ENCODE measurements around the gene ZBTB43. TPM values are rescaled to one million over a fixed set of nuclear protein-coding genes. Genes with fewer than 3 reads are reported as not detected.

The ZBTB43 gene
- total RNA-seq, 6 donors from 2014 or later: 16.0 to 26.8 (median 19.4) TPM

GRCh38 chr9:126860757-126861466 lies 56.1 kb downstream of the ZBTB43 start:
- Histone ChIP-seq H3K4me3 (peak overlapping the region; percentile 88 to 96 (median 94)), H3K36me3 (peaks cover 0 to 23% (median 12%) of the 10 kb centered on the region in 4 donors), H3K4me1 (peaks cover 21 to 47% (median 30%) of the 10 kb centered on the region in 4 donors), H3K9me3 (no peaks in the 10 kb centered on the region), H3K27ac (peak overlapping the region; percentile 92 to 98 (median 93)), H3K27me3 (no peaks in the 10 kb centered on the region)
- 0% methylated on average over 5 to 14 of the region's 71 CpGs for WGBS, 2 donors
- ATAC-seq (ENCODE audit: low FRiP score in 2 of 2) (peak; percentile 34 to 57), DNase-seq (peak in 1 of 2 donors; percentile 58)
- peak in 1 of 4 donors; percentile 28 for TF ChIP-seq POLR2A (IDR thresholded peaks at IDR 0.05)
- no peak for TF ChIP-seq EP300 (IDR thresholded peaks at IDR 0.05)

GRCh38 chr9:126861707-126862103 lies 56.9 kb downstream of the ZBTB43 start:
- H3K27ac ChIP-seq: peak overlapping the region; percentile 92 to 98 (median 93)
- H3K9me3 ChIP-seq: no peaks in the 10 kb centered on the region
- no peaks in the 10 kb centered on the region for H3K27me3 ChIP-seq
- H3K36me3 ChIP-seq: peaks cover 0 to 27% (median 14%) of the 10 kb centered on the region in 4 donors
- DNase-seq: no peak
- 17% methylated on average over 3 of the region's 3 CpGs for WGBS, 2 donors
- TF ChIP-seq POLR2AphosphoS5 (IDR thresholded peaks at IDR 0.05) (no peak), EP300 (IDR thresholded peaks at IDR 0.05) (no peak), CTCF (IDR thresholded peaks at IDR 0.05) (no peak), POLR2A (IDR thresholded peaks at IDR 0.05) (no peak)
- peaks cover 21 to 51% (median 30%) of the 10 kb centered on the region in 4 donors for H3K4me1 ChIP-seq
- peak overlapping the region; percentile 88 to 96 (median 94) for H3K4me3 ChIP-seq
- ATAC-seq (ENCODE audit: low FRiP score in 2 of 2): peak in 1 of 2 donors; percentile 16

GRCh38 chr9:126862104-126862761 lies 57.4 kb downstream of the ZBTB43 start:
- ATAC-seq (ENCODE audit: low FRiP score in 2 of 2): peak; percentile 23 to 45
- no peaks in the 10 kb centered on the region for H3K9me3 ChIP-seq
- no peaks in the 10 kb centered on the region for H3K27me3 ChIP-seq
- H3K36me3 ChIP-seq: peaks cover 0 to 31% (median 14%) of the 10 kb centered on the region in 4 donors
- no peak for TF ChIP-seq EP300 (IDR thresholded peaks at IDR 0.05)
- TF ChIP-seq POLR2A (IDR thresholded peaks at IDR 0.05): no peak
- no peak for TF ChIP-seq POLR2AphosphoS5 (IDR thresholded peaks at IDR 0.05)
- no peak for TF ChIP-seq CTCF (IDR thresholded peaks at IDR 0.05)
- 22 to 30% methylated on average over 11 of the region's 11 CpGs for WGBS, 2 donors
- H3K4me3 ChIP-seq: peak overlapping the region; percentile 18 to 95 (median 54)
- H3K4me1 ChIP-seq: peaks cover 21 to 51% (median 30%) of the 10 kb centered on the region in 4 donors
- peak in 1 of 2 donors; percentile 79 for DNase-seq
- peak overlapping the region; percentile 92 to 98 (median 93) for H3K27ac ChIP-seq

- no peak for TF ChIP-seq POLR2AphosphoS5 (IDR thresholded peaks at IDR 0.05)
- no peak for TF ChIP-seq POLR2A (IDR thresholded peaks at IDR 0.05)
- no peak for TF ChIP-seq CTCF (IDR thresholded peaks at IDR 0.05)
- TF ChIP-seq EP300 (IDR thresholded peaks at IDR 0.05): no peak
- H3K36me3 ChIP-seq: peaks cover 0 to 44% (median 20%) of the 10 kb centered on the region in 4 donors
- no peak for DNase-seq
- peaks cover 21 to 61% (median 28%) of the 10 kb centered on the region in 4 donors for H3K4me1 ChIP-seq
- no peak overlapping the region for H3K4me3 ChIP-seq
- H3K27me3 ChIP-seq: no peaks in the 10 kb centered on the region
- no peak overlapping the region for H3K27ac ChIP-seq
- no peak for ATAC-seq (ENCODE audit: low FRiP score in 2 of 2)
- WGBS, 2 donors: 82 to 100% methylated on average over 2 of the region's 2 CpGs
- H3K9me3 ChIP-seq: no peaks in the 10 kb centered on the region
Measured at GRCh38 chr9:126864771-126865170, 59.9 kb downstream of the ZBTB43 start.

- no peak overlapping the region for H3K4me3 ChIP-seq
- no peak overlapping the region for H3K27ac ChIP-seq
- DNase-seq: peak in 1 of 2 donors; percentile 9
- peaks cover 0 to 26% (median 0%) of the 10 kb centered on the region in 4 donors for H3K4me1 ChIP-seq
- WGBS, 2 donors: 85 to 87% methylated on average over 7 of the region's 7 CpGs
- ATAC-seq (ENCODE audit: low FRiP score in 2 of 2): no peak
- H3K27me3 ChIP-seq: no peaks in the 10 kb centered on the region
- TF ChIP-seq CTCF (IDR thresholded peaks at IDR 0.05) (no peak), POLR2A (IDR thresholded peaks at IDR 0.05) (no peak), POLR2AphosphoS5 (IDR thresholded peaks at IDR 0.05) (no peak), EP300 (IDR thresholded peaks at IDR 0.05) (no peak)
- H3K9me3 ChIP-seq: no peaks in the 10 kb centered on the region
- H3K36me3 ChIP-seq: peaks cover 0 to 34% (median 17%) of the 10 kb centered on the region in 4 donors
Measured at GRCh38 chr9:126869368-126869767, 64.5 kb downstream of the ZBTB43 start.
